GM10847 (cell line): ENCODE results near the gene NRROS.

Experiments
- POLR2A ChIP-seq: IDR thresholded peaks from 2 replicates; pipeline ENCODE4 v1.6.1; 2011; ENCODE audit not compliant: insufficient read length; ENCODE audit errors: extremely low read depth

NRROS gene

GRCh38 chr3:196641333-196642054, 2.0 kb downstream of the NRROS start:
- TF ChIP-seq POLR2A = no peak

- no peak for TF ChIP-seq POLR2A
These were observed 2.9 kb downstream of the NRROS start for GRCh38 chr3:196642434-196642833.

- TF ChIP-seq POLR2A = no peak
These were observed 3.8 kb downstream of the NRROS start for GRCh38 chr3:196643201-196643749.

DNA sequence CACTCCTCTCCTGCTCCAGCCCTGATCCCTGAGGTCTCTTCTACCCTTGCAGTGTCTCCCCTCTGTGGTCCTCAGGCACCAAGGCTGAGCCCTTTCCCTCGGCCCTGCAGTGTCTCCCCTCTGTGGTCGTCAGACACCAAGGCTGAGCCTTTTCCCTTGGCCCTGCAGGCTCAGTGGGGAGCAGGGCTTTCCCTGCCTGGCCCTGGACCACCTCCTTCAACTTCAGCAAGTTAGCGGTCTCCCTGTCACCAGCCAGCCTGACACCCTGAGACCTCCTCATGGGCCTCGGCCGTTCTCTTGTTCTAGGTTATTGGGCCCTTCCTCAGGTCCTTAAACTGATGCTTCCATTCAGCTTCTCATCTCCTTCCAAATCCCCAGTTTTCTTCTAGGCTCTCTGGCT, 4.3 kb downstream of the NRROS start:
- no peak for TF ChIP-seq POLR2A

DNA sequence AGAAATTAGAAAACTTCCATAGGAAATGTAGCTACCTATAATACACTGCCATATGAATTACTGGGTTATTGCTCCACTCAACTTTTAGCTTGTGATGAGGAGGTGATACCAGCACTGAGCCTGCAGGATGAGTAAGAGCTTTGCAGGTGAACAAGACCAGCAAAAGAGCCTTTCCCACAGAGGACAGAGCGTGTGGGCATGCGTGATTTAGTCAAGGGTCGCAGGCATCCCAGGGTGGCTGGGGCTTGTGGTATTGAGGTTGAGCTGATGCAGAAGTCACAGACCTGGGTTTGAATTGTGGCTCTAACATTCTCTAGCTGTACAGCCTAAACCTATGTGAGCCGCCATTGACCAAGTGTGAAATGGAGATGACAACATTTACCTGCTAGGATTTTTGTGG, 5.6 kb downstream of the NRROS start:
- no peak for TF ChIP-seq POLR2A

DNA sequence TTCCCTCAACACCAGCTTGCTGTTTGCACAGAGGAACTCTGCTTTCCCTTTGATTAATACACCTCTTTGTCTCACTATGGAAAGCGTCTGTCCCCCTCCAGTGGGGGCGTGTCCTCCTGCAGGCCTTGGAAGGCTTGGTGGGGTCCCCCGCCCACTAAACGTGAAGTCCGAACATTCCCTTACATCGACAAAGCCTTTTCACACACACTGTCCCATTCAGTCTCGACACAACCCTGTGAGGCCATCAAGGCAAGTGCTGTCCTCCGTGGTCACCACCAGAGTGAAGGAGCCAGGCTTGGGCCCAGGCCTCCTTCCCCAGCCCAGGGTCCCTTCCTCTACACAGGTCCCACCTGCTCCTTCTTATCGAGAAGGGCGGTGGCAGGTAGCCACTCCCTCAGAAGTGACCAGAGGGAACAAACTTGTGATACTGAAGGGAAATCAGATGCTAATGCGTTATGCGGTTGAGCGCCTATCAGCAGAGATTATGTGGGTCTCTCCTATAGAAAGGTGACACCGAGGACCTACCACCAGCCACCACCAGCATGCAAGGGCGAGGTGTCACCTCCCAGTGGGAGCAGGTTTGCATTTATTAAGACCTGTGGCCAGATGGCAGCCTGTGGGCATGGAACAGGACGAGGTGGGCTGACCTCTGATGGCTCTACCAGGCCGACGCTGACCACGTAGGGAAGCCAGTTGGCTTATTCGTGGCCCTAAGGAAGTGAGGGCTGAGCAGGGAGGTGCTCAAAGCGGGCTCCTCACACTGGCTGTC, 6.6 kb downstream of the NRROS start:
- no peak for TF ChIP-seq POLR2A

- TF ChIP-seq POLR2A = no peak
These were observed 7.2 kb downstream of the NRROS start for GRCh38 chr3:196646666-196647216.

DNA sequence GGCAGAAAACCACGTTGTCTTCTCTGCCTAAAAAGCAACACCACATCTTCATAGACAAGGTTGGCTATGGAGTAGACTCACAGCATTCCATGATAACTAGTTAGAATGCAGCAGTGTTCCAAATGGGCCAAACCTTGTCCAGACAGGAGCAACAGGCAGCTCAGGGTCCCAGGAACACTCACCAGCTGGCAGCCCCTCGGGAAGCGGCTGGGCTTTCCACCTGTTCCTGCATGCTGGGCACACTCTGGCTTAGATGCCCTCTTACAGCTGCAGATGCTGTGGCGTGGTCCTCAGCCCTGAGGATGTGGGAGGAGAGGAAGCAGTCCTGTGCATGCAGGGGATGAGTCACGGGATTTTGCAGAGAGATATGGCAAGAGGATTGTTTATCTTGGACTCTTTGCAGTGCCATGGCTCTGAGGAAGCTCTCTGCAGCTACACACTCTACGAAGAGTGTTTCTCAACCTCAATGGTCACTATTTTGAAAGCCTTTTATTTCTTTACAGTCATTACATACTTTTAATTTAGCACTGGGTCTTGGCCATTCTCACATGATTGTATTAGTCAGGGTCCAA, 11.3 kb downstream of the NRROS start:
- no peak for TF ChIP-seq POLR2A

GRCh38 chr3:196651819-196652218, 12.3 kb downstream of the NRROS start:
- no peak for TF ChIP-seq POLR2A

- TF ChIP-seq POLR2A = no peak
These were observed 13.7 kb downstream of the NRROS start for GRCh38 chr3:196652961-196653795.

GRCh38 chr3:196654006-196654734, 14.7 kb downstream of the NRROS start:
- no peak for TF ChIP-seq POLR2A

DNA sequence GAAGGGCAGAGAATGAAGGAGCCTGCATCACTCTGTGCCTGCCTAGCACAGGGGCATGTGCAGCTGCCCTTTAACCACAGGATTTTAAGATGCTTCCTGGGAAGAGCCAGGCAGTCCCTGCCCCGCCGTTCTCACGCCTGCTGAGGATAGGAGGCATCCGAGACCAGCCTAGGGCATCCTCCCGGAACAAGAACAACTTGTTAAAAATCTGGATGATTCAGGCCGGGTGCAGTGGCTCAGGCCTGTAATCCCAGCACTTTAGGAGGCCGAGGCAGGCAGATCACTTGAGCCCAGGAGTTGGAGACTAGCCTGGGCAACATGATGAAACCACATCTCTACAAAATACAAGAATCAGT, 15.2 kb downstream of the NRROS start:
- TF ChIP-seq POLR2A = no peak

- TF ChIP-seq POLR2A = no peak
These were observed 16.0 kb downstream of the NRROS start for GRCh38 chr3:196655496-196655895.

- TF ChIP-seq POLR2A = no peak
These were observed 16.7 kb downstream of the NRROS start for GRCh38 chr3:196656213-196656612.
